Neural cell (in vitro differentiated cells): ENCODE data around the gene C8A. TPM values are rescaled to one million over a fixed set of nuclear protein-coding genes. Genes with fewer than 3 reads are reported as not detected.

Experiments
- H2AFZ ChIP-seq: fragments of 200-600, 300-800 bp; sonication (generic), shearing (Covaris generic); 2 replicates; pipeline ENCODE4 v1.6.0; 2014; ENCODE audit warnings: low read depth, mild to moderate bottlenecking, antibody characterized with exemption, low read length, moderate library complexity
- H3F3A ChIP-seq: fragments of 200-600 bp; shearing (Covaris generic); 2 replicates; pipeline ENCODE4 v1.6.1; 2016; ENCODE audit warnings: mild to moderate bottlenecking, moderate library complexity, mixed read lengths, antibody characterized with exemption, low read length; ENCODE audit not compliant: insufficient read depth, poor library complexity, severe bottlenecking
- H3K27ac ChIP-seq: fragments of 200-600, 300-800 bp; sonication (generic), shearing (Covaris generic); 2 replicates; pipeline ENCODE4 v1.5.1; 2014; ENCODE audit warnings: mild to moderate bottlenecking, low read length, moderate library complexity
- H3K27me3 ChIP-seq: fragments of 300-800, 200-600 bp; sonication (generic), shearing (Covaris generic); 2 replicates; pipeline ENCODE4 v1.6.0; 2014; ENCODE audit warnings: mild to moderate bottlenecking, low read depth, low read length, moderate library complexity; ENCODE audit not compliant: insufficient read depth
- H3K36me3 ChIP-seq: fragments of 300-800, 200-600 bp; sonication (generic), shearing (Covaris generic); 2 replicates; pipeline ENCODE4 v1.5.1; 2014; ENCODE audit warnings: mild to moderate bottlenecking, antibody characterized with exemption, low read length, moderate library complexity; ENCODE audit not compliant: insufficient read depth
- H3K4me2 ChIP-seq: fragments of 300-800, 200-600 bp; sonication (generic), shearing (Covaris generic); 2 replicates; pipeline ENCODE4 v1.6.0; 2014; ENCODE audit warnings: mild to moderate bottlenecking, low read length
- H3K4me3 ChIP-seq: fragments of 300-800, 200-600 bp; sonication (generic), shearing (Covaris generic); 2 replicates; pipeline ENCODE4 v1.5.1; 2014; ENCODE audit warnings: mild to moderate bottlenecking, low read length, moderate library complexity
- H3K79me2 ChIP-seq: fragments of 200-600 bp; shearing (Covaris generic); replicated peaks from 2 replicates; pipeline ENCODE4 v1.6.0; 2014; ENCODE audit warnings: mild to moderate bottlenecking, low read length, moderate library complexity; ENCODE audit not compliant: insufficient read depth
- H3K9ac ChIP-seq: fragments of 300-800, 200-600 bp; sonication (generic), shearing (Covaris generic); 2 replicates; pipeline ENCODE4 v1.6.1; 2016; ENCODE audit warnings: mild to moderate bottlenecking, low read length, mixed read lengths
- H3K9me2 ChIP-seq: fragments of 200-600 bp; shearing (Covaris generic); 2 replicates; pipeline ENCODE4 v1.6.1; 2016; ENCODE audit warnings: mild to moderate bottlenecking, low read length, mixed read lengths; ENCODE audit not compliant: insufficient read depth
- H3K9me3 ChIP-seq: fragments of 200-600, 300-800 bp; sonication (generic), shearing (Covaris generic); 2 replicates; pipeline ENCODE4 v1.6.1; 2016; ENCODE audit warnings: mild to moderate bottlenecking, mixed run types, low read length, moderate library complexity, mixed read lengths
- H4K20me1 ChIP-seq: fragments of 200-600 bp; shearing (Covaris generic); 2 replicates; pipeline ENCODE4 v1.6.1; 2016; ENCODE audit warnings: mild to moderate bottlenecking, mixed run types; ENCODE audit not compliant: insufficient read depth
- EP300 ChIP-seq: fragments of 450-650 bp; conservative IDR thresholded peaks from 2 replicates; pipeline ENCODE4 v1.6.1; 2014; ENCODE audit warnings: antibody characterized with exemption, mild to moderate bottlenecking, moderate library complexity; ENCODE audit not compliant: poor library complexity, severe bottlenecking
- EZH2 ChIP-seq: fragments of 200-600, 300-800 bp; shearing (Covaris generic), sonication (generic); IDR thresholded peaks from 2 replicates; pipeline ENCODE4 v1.6.1; 2014; ENCODE audit warnings: antibody characterized with exemption, low read length, borderline replicate concordance, mild to moderate bottlenecking; ENCODE audit not compliant: insufficient read depth, poor library complexity, severe bottlenecking
- MXI1 ChIP-seq: fragments of 450-650 bp; conservative IDR thresholded peaks from 2 replicates; pipeline ENCODE4 v1.6.1; 2014; ENCODE audit warnings: antibody characterized with exemption, mild to moderate bottlenecking; ENCODE audit not compliant: poor library complexity, severe bottlenecking
- POLR2AphosphoS5 ChIP-seq: IDR thresholded peaks from 2 replicates; pipeline ENCODE4 v1.6.1; 2012
- RAD21 ChIP-seq: fragments of 450-650 bp; conservative IDR thresholded peaks from 2 replicates; pipeline ENCODE4 v1.6.1; 2014; ENCODE audit warnings: antibody characterized with exemption, mild to moderate bottlenecking, moderate library complexity
- REST ChIP-seq: IDR thresholded peaks from 2 replicates; pipeline ENCODE4 v1.6.1; 2012; ENCODE audit warnings: borderline replicate concordance
- SMC3 ChIP-seq: fragments of 450-650 bp; conservative IDR thresholded peaks from 2 replicates; pipeline ENCODE4 v1.6.1; 2014; ENCODE audit warnings: antibody characterized with exemption, mild to moderate bottlenecking, moderate library complexity; ENCODE audit not compliant: poor library complexity
- TAF1 ChIP-seq: IDR thresholded peaks from 2 replicates; pipeline ENCODE4 v1.6.1; 2012; ENCODE audit warnings: low read depth
- polyA plus RNA-seq: library from polyadenylated mRNA; depleted of rRNA; stranded (reverse); fragments of >200 nt; gene quantifications from 2 replicates; pipeline ENCODE4 v1.2.3, GENCODE V29; 2014
- TF ChIP-seq, protein P1 (sequence below): fragments of 450-650 bp; IDR thresholded peaks from 2 replicates; pipeline ENCODE4 v1.5.1; 2014; ENCODE audit warnings: antibody characterized with exemption, mild to moderate bottlenecking, moderate library complexity; ENCODE audit not compliant: poor library complexity, severe bottlenecking

Gene C8A
- polyA plus RNA-seq, 1 donor from 2014 or later, result not detected

- no peaks in the 10 kb centered on the region for H3K79me2 ChIP-seq
- no peak overlapping the region for H3K9ac ChIP-seq
- no peaks in the 10 kb centered on the region for H4K20me1 ChIP-seq
- no peaks in the 10 kb centered on the region for H3K36me3 ChIP-seq
- no peaks in the 10 kb centered on the region for H3F3A ChIP-seq
- H3K4me2 ChIP-seq, result no peak overlapping the region
- no peak overlapping the region for H3K27ac ChIP-seq
- no peak for TF ChIP-seq EZH2
- H3K4me3 ChIP-seq, result no peak overlapping the region
- no peaks in the 10 kb centered on the region for H3K9me3 ChIP-seq
- H3K27me3 ChIP-seq, result no peaks in the 10 kb centered on the region
- H3K9me2 ChIP-seq, result no peaks in the 10 kb centered on the region
- no peak overlapping the region for H2AFZ ChIP-seq
Measured at GRCh38 chr1:56916630-56917029, 62.0 kb downstream of the C8A start.

DNA sequence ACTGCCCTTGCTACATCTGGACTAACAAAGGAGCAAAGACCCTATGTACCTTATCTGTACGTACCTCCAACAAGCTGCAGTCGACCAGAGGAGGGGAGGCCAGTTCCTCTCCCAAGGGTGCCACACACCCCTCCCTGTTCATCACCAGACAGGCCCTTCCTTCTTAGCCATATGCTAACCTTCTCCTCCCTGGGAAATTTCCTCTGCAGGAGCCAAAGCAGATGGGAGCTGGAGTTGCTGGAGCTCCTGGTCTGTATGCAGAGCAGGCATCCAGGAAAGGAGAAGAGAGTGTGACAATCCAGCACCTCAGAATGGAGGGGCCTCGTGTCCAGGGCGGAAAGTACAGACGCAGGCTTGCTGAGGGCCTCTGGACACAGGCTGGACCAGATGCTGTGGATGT, 62.8 kb downstream of the C8A start:
- Histone ChIP-seq H3K36me3 (no peaks in the 10 kb centered on the region), H3K4me3 (no peak overlapping the region), H3K27me3 (no peaks in the 10 kb centered on the region), H2AFZ (no peak overlapping the region), H3K79me2 (no peaks in the 10 kb centered on the region), H3F3A (no peaks in the 10 kb centered on the region), H4K20me1 (no peaks in the 10 kb centered on the region), H3K9me3 (no peaks in the 10 kb centered on the region), H3K9me2 (no peaks in the 10 kb centered on the region), H3K4me2 (no peak overlapping the region), H3K27ac (no peak overlapping the region), H3K9ac (no peak overlapping the region)
- TF ChIP-seq, protein P1, sequence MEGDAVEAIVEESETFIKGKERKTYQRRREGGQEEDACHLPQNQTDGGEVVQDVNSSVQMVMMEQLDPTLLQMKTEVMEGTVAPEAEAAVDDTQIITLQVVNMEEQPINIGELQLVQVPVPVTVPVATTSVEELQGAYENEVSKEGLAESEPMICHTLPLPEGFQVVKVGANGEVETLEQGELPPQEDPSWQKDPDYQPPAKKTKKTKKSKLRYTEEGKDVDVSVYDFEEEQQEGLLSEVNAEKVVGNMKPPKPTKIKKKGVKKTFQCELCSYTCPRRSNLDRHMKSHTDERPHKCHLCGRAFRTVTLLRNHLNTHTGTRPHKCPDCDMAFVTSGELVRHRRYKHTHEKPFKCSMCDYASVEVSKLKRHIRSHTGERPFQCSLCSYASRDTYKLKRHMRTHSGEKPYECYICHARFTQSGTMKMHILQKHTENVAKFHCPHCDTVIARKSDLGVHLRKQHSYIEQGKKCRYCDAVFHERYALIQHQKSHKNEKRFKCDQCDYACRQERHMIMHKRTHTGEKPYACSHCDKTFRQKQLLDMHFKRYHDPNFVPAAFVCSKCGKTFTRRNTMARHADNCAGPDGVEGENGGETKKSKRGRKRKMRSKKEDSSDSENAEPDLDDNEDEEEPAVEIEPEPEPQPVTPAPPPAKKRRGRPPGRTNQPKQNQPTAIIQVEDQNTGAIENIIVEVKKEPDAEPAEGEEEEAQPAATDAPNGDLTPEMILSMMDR, result no peak
- TF ChIP-seq REST (no peak), EZH2 (no peak), RAD21 (no peak), SMC3 (no peak), TAF1 (no peak), EP300 (no peak), POLR2AphosphoS5 (no peak), MXI1 (no peak)

GRCh38 chr1:56920591-56921001, 66.0 kb downstream of the C8A start:
- no peak overlapping the region for H2AFZ ChIP-seq
- no peak overlapping the region for H3K4me3 ChIP-seq
- H3K4me2 ChIP-seq, result no peak overlapping the region
- no peak overlapping the region for H3K27ac ChIP-seq
- no peaks in the 10 kb centered on the region for H3K9me3 ChIP-seq
- H3K79me2 ChIP-seq, result no peaks in the 10 kb centered on the region
- no peaks in the 10 kb centered on the region for H3K27me3 ChIP-seq
- TF ChIP-seq EZH2 (no peak), REST (no peak), EP300 (no peak), TAF1 (no peak)
- TF ChIP-seq, protein P1, result no peak
- H3K9ac ChIP-seq, result no peak overlapping the region
- H3K36me3 ChIP-seq, result no peaks in the 10 kb centered on the region
- H3K9me2 ChIP-seq, result no peaks in the 10 kb centered on the region
- H3F3A ChIP-seq, result no peaks in the 10 kb centered on the region
- no peaks in the 10 kb centered on the region for H4K20me1 ChIP-seq
